HCEC 1CT (cell line): ENCODE data around the gene ALG2.
"Not testable (repeated sequence)": the region's sequence is repeated elsewhere in the genome, so short reads cannot be mapped to it uniquely, and the experiment has no call there.

ENCODE experiments used
- DNase-seq: peaks from one replicate; pipeline ENCODE4 v3.0.0-alpha.2; 2017

ALG2 gene

DNA sequence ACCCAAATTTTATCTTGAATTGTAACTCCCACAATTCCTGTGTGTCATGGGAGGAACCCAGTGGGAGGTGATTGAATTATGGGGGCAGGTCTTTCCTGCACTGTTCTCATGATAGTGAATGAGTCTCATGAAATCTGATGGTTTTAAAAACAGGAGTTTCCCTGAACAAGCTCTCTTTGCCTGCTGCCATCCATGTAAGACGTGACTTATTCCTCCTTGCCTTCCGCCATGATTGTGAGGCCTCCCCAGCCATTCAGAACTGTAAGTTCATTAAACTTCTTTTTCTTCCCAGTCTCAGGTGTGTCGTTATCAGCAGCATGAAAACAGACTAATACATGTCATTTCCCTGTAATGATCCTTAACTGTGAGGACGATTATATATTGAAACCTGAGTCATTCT lies 16.1 kb upstream of the ALG2 start:
- DNase-seq: not testable (repeated sequence)

DNA sequence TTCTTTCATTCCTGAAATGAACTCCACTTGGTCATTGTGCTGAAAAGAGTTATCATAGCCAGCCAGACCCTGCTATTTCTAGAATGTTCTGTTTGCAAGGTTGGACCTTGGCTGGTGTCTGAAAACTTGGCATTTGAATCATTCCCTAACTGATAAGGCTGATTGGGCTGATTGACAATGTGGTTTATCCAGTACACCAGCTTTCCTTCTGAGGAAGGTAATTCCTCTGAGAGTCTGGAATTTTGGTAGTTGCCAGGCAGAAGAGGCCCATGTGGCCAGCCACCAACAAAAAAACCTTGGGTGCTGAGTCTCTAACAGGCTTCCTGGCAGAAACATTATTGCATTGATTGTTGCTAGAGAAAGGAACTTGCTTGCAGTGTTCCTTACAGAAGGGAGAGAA lies 15.6 kb upstream of the ALG2 start:
- DNase-seq: no peak

DNA sequence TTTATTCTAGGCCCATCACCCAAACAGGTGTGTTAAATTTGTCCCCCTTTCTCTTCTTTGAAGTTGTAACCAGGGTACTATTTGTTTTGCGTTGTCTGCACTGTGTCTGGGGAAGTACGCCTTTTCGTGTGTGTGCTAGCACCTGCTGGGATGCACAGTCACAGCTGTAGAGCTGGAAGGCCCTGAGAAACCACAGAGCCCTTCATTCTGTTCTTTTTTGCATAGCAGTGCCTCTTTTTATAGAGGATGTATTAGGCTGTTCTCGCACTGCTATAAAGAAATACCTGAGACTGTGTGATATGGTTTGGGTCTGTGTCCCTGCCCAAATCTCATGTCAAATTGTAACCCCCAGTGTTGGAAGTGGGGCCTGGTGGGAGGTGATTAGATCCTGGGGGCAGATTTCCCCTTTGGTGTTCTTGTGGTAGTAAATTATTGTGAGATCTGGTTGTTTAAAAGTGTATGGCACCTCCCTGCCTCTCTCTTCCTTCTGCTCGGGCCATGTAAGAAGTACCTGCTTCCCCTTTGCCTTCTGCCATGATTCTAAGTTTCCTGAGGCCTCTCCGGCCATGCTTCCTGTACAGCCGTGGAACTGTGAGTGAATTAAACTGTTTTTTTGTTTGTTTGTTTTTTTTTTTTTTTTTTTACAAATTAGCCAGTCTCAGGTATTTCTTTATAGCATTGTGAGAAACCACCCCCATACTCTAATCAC lies 14.3 kb upstream of the ALG2 start:
- DNase-seq: no peak

DNA sequence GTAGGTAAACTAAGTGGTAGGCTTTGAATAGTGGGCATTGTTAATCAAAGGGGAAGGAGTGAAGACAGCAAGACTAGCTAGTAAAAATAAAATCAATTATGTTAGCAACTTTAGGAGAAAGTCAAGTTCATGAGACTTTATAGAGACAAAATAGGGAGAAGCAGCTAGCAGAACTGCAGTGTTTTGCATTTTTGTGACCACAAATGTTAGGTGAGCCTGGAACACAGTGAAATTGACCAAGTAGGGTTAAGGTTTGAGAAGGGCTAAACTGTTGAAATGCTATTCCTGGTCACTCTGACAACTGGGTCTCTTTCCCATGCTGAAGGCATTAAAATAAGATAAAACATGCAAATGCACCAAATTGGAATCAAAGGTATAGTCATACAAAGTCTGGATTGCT lies 13.3 kb upstream of the ALG2 start:
- DNase-seq: no peak

DNA sequence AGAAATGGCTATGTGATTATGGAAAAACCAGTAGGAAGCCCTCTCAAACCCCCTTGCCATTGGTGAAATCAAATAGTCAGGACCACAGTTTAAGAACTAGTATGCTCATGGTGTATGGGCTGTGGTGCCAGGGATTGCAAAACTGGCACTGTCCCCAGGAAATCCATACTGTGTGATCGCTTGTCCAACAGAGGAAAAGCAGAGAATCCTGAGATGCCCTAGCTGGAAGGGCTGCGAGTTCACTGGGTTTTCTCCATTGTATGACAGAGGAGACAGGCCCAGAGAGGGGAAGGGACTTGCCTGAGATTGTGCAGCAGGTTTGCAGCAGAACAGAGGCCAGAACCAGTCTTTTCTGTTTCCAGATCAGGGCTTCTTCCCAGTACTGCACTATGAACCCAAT lies 12.9 kb upstream of the ALG2 start:
- DNase-seq: no peak

DNA sequence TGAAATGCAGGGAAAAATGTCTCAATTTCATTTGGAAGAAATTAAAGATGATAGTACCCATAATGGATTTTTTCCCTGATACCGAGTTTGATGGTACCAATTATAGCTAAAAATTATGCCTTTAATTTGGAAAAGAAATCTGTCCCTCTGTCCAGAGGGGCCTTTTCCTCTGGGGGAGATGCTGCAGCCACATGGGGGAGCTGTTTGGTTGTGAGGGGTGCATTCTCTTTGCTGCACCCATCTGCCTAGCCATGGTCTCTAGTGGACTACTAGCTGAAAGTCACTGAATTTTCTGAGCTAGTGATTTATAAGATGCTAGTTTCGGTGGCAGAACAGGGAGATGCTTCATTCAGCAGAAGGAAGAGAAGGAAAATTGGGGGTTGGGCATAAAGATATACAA lies 10.0 kb upstream of the ALG2 start:
- DNase-seq: peak; percentile 8

DNA sequence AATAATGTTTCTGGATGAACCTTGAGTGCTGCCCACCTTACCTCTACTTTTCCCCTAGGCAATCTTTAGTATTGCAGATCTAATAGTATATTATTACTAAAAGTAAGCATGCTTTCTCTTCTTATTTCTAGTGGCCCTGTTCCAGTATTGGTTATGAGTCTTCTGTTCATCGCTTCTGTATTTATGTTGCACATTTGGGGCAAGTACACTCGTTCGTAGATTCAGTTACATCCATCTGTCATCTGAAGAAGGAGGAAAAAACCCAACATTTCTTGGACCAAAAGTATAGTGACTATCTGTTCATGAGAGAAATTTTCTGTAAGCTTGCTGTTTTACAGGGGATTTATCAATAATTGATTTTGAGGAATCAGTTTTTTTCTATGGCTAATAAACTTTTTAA lies 8.5 kb upstream of the ALG2 start:
- DNase-seq: no peak

DNA sequence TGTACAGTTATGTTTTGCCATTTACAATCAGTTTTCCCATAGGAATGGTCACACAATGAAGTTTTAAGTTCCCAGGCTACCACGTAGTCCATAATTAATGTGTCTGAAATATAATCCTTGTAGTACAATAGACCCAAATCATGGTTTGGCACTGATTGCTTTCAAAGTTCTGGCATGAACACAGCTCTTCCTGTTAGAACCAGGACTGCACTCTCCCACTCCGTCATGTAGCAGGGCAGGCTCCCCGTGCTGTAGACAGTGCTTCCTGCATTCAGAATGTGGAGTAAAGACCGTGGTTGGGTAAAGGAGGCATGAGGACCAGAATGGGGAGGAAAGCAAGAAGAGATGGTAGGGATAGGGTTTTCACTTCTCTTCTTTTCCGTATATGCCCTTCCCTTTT lies 4.3 kb upstream of the ALG2 start:
- DNase-seq: no peak

DNA sequence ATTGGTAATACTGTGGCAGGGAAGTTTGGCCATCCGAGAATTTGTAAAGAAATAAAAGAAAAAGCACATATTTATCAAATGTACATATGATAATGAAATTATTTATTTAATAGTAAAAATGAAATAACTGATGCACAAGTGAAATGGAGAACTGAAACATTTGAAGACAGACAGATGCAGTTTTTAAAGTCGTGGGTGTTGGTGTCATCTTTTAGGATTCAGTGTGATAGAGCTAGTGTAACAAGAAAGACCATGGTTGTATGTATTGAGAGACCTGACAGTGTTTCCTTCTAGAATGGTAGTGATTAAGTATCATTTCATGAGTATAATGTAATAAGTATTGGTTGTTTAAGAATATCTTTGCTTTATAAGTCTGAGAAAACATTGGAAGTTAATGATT lies 2.7 kb upstream of the ALG2 start:
- DNase-seq: no peak

DNA sequence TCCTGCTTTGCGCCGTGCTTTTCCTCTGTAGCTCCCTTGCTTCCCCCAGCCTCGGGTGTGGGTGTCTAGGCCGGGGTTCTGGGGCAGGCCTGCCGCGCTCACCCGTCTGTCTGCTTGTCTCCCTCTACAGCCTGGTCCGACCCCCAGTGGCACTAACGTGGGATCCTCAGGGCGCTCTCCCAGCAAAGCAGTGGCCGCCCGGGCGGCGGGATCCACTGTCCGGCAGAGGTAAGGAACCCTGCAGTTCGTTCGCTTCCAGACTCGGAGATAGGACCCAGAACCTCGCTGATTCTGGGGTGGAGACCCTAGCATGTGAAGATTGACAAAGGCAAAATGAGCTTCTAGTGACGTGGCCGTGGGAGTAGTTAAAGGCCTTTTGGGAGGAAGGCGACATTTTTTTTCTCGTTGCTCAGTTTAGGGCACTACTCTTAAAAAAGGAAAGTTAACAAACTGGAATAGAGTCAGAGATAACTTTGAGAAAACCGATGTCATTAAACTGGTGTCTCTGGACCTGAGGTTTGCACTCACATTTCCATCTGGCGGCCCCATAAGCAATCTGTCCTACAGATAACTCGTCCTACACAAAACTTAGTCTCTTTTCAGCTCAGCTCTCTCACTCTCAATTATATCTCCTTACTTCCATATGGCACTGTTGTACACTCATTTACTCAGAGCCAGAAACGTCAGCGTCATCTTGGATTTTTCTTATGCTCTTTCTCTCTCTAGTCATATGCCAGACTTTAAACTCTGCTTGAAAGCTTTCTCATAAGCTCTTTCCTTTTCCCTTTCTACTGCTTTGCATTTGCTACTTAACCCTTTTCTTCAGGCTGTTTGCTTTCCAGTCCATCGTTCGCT lies 901 bp upstream of the ALG2 start:
- DNase-seq: no peak

DNA sequence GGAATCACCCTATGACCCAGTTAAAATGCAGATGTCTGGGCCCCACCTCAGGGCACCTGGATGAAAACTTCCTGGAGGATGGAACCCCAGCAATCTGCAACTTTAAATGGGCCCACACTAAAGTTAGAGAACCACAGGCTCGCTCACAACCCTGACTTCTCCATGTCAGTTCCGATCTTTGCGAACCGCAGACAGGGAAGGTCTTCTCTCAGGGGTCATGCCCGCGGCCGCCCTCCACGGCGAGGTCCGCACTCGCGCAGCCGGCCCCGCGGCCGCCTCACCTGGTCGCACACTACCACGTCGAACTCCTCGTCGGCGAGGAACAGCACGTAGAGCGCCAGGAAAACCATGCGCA lies 499 bp downstream of the ALG2 start:
- no peak for DNase-seq

DNA sequence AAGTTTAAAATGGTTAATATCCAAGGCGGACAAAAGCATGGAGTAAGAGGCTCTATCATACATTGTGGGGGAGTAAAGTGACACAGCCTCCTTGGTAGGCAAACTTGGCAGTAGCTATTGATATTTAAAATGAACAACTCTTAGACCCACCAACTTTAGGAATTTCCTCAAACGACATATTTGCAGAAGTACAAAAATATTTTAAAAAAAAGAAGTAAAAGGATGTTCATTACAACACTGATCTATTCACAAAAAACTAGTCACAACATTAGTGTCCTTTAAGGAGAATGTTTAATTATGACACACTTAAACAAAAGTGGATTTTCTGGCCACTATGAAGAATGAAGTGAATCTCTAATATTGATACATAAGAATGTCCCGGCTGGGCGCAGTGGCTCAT lies 1.7 kb downstream of the ALG2 start:
- DNase-seq: no peak

DNA sequence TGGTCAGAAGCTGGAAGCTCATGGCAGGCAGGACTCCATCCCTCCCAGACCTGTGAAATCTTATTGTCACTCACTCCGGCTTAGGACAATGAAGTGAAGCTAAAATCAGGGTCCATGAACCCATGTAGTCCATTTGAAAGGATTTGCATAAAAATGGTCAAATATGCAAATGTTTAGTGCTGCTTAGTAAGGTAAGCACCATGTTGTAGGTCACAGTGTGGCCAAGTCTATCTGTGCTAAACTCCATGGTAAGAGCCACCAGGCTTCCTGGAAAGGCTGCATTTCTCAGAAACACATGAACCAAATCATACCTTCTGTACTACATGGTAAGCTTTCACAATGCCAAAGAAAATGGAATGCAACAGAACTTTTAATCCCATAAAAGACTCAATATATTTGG lies 5.7 kb downstream of the ALG2 start:
- DNase-seq: no peak

DNA sequence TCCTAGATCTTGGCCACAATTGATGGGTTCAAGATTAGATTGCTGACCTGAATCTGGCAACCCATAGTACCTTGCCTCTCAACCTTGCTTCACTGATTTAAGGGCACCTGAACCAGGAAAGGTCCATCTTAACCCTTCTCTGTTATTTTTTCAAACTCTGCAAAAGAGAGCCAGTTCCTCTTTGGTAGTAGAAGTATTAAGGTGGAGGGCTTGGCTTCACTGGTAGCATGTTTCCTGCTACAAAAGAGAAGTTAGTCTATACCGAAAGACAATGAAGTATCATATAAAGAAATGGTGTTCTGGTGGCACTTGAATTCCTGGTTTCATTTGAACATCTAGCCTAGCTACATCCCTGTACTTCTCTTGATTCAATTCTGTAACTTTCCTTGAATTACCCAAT lies 8.5 kb downstream of the ALG2 start:
- no peak for DNase-seq

DNA sequence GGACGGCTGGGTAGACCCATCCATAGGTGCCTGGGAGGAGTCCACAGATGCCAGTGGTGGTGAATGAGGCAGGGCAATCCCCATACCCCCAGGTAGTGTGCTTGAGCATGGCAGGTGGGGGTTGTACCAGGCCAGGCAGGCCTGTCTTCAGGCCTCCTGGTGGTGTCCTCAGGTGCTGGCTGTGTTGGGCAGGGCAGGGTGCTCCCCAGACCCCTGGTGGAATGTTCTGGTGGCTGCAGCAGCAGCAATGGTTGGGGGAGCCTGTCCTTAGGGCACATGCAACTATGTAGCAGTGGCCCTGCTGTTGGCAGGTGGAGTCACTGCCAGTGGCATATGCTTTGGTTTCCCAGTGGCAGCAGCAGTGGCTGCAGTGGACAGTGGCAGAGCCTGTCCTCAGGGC lies 10.0 kb downstream of the ALG2 start:
- DNase-seq: no peak

DNA sequence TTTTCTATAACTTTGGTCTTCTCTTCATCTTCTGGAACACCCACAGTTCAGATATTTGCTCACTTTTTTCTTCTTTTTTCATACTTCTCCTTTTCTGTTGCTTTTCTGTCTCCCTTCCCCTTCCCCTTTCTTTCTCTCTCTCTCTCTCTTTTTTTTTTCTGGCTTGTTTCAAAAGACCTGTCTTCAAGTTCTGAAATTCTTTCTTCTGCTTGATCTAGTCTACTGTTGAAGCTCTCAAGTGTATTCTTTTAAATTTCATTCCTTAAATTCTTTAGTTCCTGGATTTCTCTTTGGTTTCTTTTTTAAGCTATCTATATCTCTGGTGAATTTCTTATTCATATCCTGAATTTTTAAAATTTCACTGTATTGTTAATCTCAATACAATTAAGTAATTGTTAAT lies 11.2 kb downstream of the ALG2 start:
- no peak for DNase-seq

DNA sequence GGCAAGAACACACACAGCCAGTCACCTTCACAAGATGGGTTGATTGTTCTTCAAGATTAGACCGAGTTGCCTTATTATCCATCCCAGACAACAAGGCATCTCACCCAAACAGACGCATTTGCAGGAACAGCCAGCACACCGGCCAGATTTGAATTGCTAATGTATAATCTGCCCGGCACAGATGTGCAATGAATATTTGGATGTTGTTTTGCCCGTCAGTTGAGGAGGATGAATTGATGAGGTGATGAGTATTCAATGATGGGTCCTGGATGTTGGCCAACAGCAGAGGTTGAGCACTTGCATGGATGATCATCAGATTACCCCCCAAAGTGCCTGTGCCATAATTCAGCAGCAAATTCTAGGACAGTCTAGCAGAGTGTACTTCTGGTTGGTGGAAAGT lies 20.1 kb downstream of the ALG2 start:
- no peak for DNase-seq

DNA sequence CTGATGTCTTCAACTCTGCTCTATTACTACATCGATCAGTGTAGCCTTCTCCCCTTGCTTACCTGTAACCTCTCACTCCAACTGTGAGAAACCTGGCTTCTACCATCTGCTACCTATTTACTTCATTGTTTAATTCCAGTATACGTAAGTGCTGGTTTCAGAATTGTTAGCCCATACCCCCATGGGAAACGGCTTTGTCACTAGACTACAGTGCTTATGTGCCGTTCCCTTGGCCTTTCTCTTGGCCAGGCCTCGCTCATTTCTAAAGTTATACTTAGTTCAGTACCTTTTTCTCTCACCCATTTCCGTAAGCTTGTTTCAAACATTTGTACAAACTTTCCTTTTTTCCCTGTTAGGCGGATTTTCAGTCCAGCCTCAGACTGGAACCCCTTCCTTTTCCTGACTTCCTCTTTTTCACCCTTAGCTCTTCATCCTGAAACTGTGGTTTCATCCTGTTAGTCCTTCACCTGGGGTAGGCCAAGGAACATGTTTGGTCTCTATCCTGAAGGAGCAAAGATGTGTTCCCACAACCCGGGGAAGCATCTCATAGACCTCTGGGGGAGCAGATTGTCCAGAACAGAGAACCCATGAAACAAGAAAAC lies 21.7 kb downstream of the ALG2 start:
- no peak for DNase-seq

DNA sequence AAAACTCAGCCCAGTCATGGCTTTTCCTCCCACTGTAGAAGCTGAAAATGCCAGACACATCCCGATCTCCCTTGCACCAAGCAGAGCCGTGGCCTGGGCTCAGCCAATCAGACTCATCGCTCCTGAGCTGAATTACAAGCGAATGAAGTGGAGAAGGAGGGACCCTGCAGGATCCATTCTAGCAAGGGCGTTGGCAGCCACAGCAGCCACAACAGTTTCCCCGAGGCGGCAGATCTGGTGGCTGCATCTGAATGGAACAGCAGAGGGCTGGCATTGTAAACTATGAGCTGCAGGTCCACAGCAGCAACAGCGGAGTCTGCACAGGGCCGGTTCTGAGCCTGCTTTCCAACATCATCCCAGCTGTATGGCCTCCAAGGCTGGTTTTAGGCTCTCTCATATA lies 23.8 kb downstream of the ALG2 start:
- DNase-seq: no peak

DNA sequence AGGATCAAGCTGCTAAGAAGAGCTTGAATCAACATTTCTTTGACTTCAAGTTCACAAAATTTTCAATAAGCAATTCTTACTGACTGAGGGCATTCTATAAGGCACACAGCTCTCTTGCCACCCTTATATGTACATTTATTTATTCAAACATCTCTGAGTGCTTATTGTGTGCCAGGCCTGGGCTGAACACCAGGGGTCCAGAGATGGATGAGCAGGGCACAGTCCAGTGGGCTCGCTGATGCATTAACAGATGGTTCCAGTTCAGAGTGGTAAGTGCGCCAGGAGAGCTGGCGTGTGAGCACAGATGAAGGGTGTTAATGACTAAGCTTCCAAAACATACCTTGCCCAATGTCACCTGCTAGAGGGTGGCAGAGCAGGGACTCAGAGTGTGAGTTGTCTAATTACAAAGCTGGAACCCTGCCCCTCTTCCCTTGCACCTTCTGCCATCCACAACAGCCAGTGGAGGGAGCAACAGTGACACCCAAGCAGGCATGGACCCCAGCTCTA lies 24.6 kb downstream of the ALG2 start:
- DNase-seq: no peak

DNA sequence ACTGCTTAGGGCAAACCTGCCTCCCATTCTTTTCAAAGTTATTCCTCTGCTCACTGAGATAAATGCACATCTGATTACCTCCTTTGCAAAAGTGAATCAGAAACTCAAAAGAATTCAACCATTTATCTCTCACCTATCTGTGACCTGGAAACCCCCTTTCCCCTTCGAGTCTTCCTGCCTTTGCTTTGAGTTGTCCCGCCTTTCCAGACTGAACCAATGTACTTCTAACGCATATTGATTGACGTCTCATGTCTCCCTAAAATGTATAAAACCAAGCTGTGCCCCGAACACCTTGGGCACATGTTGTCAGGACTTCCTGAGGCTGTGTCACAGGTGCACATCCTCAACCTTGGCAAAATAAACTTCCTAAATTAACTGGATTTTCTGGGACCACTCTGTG lies 25.3 kb downstream of the ALG2 start:
- DNase-seq: not testable (repeated sequence)

DNA sequence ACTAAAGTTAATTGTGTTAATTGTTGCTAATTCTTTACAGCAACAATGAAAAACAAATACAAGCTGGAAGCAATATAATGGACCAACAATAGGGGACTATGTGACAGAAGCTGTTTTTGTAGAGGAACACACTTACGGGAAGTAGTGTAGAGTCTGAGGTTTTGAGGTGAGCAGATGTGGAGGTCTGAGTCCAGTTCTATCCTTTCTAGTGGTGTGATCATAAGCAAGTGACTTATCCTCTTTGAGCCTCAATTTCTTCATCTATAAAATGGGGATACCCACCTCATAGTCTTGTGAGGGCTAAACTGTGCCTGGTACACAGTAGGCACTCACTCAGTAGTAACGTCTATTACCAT lies 28.3 kb downstream of the ALG2 start:
- no peak for DNase-seq

DNA sequence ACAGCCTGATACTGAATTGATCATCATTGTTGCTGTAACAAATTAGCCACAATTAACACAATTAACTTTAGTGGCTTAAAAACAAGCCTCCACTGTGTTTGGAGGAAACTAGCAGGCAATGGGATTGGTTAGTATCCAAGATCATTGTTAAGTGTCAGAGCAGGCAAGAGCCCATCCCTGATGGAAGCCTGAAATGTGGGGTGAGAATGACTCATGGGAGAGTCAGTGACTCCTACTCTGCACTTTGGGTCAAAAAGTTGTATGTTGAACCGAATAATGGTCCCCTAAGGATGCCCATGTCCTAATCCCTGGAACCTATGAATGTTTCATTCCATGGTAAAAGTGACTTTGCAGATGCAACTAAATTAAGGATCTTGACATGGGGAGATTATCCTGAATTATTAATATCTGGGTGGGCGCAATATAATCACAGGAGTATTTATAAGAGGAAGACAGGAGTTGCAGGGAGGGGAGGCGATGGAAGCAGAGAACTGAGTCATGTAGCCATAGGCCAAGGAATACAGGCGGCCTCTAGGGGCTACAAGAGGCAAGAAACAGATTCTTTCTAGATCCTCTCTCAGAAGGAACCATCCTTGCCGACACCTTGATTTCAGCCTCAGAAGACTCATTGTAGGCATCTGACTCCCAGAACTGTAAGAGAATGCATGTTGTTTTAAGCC lies 28.8 kb downstream of the ALG2 start:
- peak; percentile 80 for DNase-seq
